Measurements from ENCODE around the gene OOSP1.

GRCh38 chr11:60003729-60004128 is 65.5 kb downstream of the OOSP1 start:
- TF ChIP-seq POLR2AphosphoS5 (IDR thresholded peaks at IDR 0.05; ENCODE audit: low read depth, low read length) (no peak), POLR2A (IDR thresholded peaks at IDR 0.05; ENCODE audit: low read depth, low read length) (no peak), TAF1 (IDR thresholded peaks at IDR 0.05; ENCODE audit: low read depth, low read length) (no peak)

Measured in GM12891 (cell line).